Measurements from ENCODE around the gene KIF22.
A peak's percentile ranks its signal among the peaks of the same experiment; 100 is the strongest.

Gene KIF22

DNA sequence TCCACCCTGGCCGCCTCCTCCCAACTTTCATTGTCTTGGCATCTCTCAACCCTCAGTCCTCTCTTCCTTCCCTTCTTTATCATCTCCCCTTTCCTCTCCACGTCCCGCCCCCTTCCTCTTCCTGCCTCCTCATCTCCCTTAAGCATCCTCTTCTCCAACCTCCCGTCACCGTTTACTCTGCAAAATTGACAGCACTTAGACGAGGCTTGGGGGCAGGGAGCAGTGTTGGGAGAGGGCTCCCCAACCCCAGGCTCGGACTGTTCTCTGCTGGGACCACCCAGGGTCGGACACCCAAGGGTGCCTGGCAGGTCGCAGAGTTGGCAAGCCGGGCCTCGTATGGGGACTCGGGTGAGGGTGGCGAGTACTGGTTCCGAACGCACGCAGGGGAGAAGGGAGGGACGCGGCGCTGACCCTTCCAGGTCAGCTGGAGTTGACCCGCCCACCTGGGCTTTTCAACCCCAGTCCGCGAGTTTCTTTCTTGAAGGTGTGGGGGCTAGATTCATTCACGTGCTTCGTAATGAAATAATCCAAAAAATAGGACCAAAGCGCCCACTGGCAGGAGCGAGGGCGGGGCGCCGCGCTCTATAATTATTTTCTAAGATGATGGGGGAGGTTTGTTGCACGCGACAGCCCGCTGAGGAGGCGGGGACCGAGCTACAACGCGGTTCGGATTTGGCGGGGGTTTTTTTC lies 24.6 kb downstream of the KIF22 start:
- Histone ChIP-seq H3K4me1 (ENCODE audit: insufficient read depth, poor library complexity, severe bottlenecking) (peaks cover 9% of the 10 kb centered on the region), H3K27ac (ENCODE audit: poor library complexity, severe bottlenecking) (peak overlapping the region; percentile 79), H3K27me3 (ENCODE audit: insufficient read depth, poor library complexity, severe bottlenecking) (no peaks in the 10 kb centered on the region), H3K4me3 (ENCODE audit: severe bottlenecking) (peak overlapping the region; percentile 57), H3K9me3 (ENCODE audit: severe bottlenecking) (no peaks in the 10 kb centered on the region), H3K36me3 (ENCODE audit: low read depth) (peaks cover 29% of the 10 kb centered on the region)
- ATAC-seq (ENCODE audit: low read depth) (no peak), DNase-seq (ENCODE audit: low spot score) (no peak)
- TF ChIP-seq, protein P1, sequence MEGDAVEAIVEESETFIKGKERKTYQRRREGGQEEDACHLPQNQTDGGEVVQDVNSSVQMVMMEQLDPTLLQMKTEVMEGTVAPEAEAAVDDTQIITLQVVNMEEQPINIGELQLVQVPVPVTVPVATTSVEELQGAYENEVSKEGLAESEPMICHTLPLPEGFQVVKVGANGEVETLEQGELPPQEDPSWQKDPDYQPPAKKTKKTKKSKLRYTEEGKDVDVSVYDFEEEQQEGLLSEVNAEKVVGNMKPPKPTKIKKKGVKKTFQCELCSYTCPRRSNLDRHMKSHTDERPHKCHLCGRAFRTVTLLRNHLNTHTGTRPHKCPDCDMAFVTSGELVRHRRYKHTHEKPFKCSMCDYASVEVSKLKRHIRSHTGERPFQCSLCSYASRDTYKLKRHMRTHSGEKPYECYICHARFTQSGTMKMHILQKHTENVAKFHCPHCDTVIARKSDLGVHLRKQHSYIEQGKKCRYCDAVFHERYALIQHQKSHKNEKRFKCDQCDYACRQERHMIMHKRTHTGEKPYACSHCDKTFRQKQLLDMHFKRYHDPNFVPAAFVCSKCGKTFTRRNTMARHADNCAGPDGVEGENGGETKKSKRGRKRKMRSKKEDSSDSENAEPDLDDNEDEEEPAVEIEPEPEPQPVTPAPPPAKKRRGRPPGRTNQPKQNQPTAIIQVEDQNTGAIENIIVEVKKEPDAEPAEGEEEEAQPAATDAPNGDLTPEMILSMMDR (IDR thresholded peaks at IDR 0.05; ENCODE audit: poor library complexity, severe bottlenecking) = no peak

DNA sequence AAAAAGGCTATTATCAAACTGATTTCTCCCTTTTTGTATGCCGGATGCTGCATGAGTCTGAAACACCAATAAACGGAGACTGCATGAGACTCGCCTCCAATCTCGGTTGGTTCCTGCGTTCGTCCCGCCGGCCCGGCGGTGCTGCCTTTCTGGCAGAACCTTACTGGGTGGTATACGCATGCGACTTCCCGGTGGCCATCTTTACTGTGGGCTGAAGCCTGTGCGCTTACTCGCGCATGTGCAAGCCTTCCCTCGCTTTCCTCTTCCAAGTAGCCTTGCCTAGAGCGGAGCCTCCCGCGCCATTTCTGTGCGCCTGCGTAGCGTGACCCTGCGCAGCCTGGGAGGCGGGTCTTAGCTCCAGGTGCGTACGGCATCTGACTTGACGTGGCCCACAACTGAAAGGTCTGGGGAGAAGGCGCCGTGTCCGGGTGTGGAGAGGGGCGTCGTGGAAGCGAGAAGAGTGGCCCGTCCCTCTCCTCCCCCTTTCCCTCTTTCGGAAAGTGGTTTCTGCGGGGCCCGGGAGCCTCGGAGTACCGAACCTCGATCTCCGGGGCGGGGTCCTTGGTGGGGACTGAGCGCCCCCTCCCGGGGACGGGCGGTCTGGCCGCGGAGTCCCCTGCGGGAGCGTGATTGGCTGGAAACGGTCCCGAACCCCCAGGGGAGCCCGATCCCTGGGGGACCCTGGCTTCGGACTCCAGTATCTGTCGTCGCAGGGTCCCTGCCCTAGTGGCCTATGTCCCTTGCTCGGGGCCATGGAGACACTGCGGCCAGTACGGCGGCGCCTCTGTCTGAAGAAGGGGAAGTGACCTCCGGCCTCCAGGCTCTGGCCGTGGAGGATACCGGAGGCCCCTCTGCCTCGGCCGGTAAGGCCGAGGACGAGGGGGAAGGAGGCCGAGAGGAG lies 25.5 kb downstream of the KIF22 start, which contains the start of gene PAGR1:
Gene PAGR1 (plus strand): TSS at position 360 of the 901 bp plus-strand sequence. CDS start 374 bp downstream, at position 734.
- peak within 1 kb of the TSS; percentile 79 for H3K27ac ChIP-seq (ENCODE audit: poor library complexity, severe bottlenecking)
- peaks cover 9% of the 10 kb centered on the region for H3K4me1 ChIP-seq (ENCODE audit: insufficient read depth, poor library complexity, severe bottlenecking)
- H3K36me3 ChIP-seq (ENCODE audit: low read depth) = peaks cover 27% of the 10 kb centered on the region
- DNase-seq (ENCODE audit: low spot score) = peak; percentile 96
- TF ChIP-seq, protein P1 (IDR thresholded peaks at IDR 0.05; ENCODE audit: poor library complexity, severe bottlenecking) = peak; percentile 97
- H3K27me3 ChIP-seq (ENCODE audit: insufficient read depth, poor library complexity, severe bottlenecking) = no peaks in the 10 kb centered on the region
- peak within 1 kb of the TSS; percentile 57 for H3K4me3 ChIP-seq (ENCODE audit: severe bottlenecking)
- peak; percentile 54 for ATAC-seq (ENCODE audit: low read depth)
- no peaks in the 10 kb centered on the region for H3K9me3 ChIP-seq (ENCODE audit: severe bottlenecking)

DNA sequence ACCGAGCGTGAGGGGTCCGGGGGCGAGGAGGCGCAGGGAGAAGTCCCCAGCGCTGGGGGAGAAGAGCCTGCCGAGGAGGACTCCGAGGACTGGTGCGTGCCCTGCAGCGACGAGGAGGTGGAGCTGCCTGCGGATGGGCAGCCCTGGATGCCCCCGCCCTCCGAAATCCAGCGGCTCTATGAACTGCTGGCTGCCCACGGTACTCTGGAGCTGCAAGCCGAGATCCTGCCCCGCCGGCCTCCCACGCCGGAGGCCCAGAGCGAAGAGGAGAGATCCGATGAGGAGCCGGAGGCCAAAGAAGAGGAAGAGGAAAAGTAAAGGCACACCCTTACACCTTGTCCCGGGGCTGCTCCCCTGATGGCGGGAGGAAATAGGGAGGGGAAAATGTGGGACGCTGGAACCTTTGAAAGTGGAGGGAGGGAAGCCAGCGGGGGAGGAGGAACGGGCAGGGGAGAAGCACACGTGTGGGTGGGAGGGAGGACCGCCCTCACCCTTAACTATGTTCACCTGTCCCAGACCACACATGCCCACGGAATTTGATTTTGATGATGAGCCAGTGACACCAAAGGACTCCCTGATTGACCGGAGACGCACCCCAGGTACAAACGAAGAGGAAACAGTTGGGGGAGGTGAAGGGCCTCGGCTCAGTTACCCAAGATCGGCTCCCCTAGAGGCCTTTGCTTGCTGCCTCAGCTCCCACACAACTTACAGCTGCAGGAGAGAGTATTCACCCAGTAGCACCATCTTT lies 26.3 kb downstream of the KIF22 start:
- ATAC-seq (ENCODE audit: low read depth) = peak; percentile 49
- Histone ChIP-seq H3K27me3 (ENCODE audit: insufficient read depth, poor library complexity, severe bottlenecking) (no peaks in the 10 kb centered on the region), H3K4me3 (ENCODE audit: severe bottlenecking) (peak overlapping the region; percentile 57), H3K4me1 (ENCODE audit: insufficient read depth, poor library complexity, severe bottlenecking) (peaks cover 9% of the 10 kb centered on the region), H3K36me3 (ENCODE audit: low read depth) (peaks cover 27% of the 10 kb centered on the region), H3K27ac (ENCODE audit: poor library complexity, severe bottlenecking) (peak overlapping the region; percentile 79), H3K9me3 (ENCODE audit: severe bottlenecking) (no peaks in the 10 kb centered on the region)
- DNase-seq (ENCODE audit: low spot score) = no peak
- TF ChIP-seq, protein P1 (IDR thresholded peaks at IDR 0.05; ENCODE audit: poor library complexity, severe bottlenecking) = no peak

DNA sequence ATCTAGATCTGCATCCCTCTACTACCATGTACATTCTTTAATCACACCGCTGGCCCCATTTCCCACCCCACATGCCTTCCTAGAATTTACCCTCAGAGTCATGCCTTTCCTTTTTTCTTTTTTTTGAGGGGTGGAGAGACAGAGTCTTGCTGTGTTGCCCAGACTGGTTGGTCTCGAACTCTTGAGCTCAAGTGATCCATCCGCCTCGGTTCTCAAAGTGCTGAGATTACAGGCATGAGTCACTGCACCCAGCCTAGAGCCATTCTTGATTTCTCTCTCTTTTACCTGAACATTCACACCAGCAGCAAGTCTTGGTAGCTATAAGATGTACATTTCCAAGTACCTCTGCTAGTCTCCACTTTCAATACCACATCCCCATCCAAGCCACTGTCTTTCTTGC lies 27.5 kb downstream of the KIF22 start:
- ATAC-seq (ENCODE audit: low read depth) (no peak), DNase-seq (ENCODE audit: low spot score) (no peak)
- Histone ChIP-seq H3K4me1 (ENCODE audit: insufficient read depth, poor library complexity, severe bottlenecking) (peaks cover 15% of the 10 kb centered on the region), H3K27ac (ENCODE audit: poor library complexity, severe bottlenecking) (peak overlapping the region; percentile 79), H3K36me3 (ENCODE audit: low read depth) (peaks cover 31% of the 10 kb centered on the region), H3K4me3 (ENCODE audit: severe bottlenecking) (no peak overlapping the region), H3K9me3 (ENCODE audit: severe bottlenecking) (no peaks in the 10 kb centered on the region), H3K27me3 (ENCODE audit: insufficient read depth, poor library complexity, severe bottlenecking) (no peaks in the 10 kb centered on the region)
- TF ChIP-seq, protein P1 (IDR thresholded peaks at IDR 0.05; ENCODE audit: poor library complexity, severe bottlenecking) = no peak

Data from RWPE2 (cell line).